Panc1 (cell line): ENCODE data around the gene ZBTB40. TPM values are rescaled to one million over a fixed set of nuclear protein-coding genes. Genes with fewer than 3 reads are reported as not detected.

Experiments
- ATAC-seq: fragments of 200-7000 bp; cut with Tn5 transposase; 2 replicates; pipeline ENCODE4 v1.9.1; 2020; ENCODE audit warnings: mild to moderate bottlenecking, moderate library complexity
- BruUV-seq: library from RNA; stranded (reverse); fragments of 400-500 nt; replicated peaks from 2 replicates; lab custom pipeline; 2021; lab: Mats Ljungman, UMichigan
- CTCF ChIA-PET: fragments of 300-600 bp; sonication (Branson Sonifier 250); formaldehyde crosslinking; loops from one replicate; lab custom pipeline; 2022; ENCODE audit warnings: antibody characterized with exemption; lab: Charles Lee
- POLR2A ChIA-PET: fragments of 300-600 bp; sonication (Branson Sonifier 250); formaldehyde crosslinking; loops from one replicate; lab custom pipeline; 2022; ENCODE audit warnings: antibody characterized with exemption; lab: Charles Lee
- DNase-seq: peaks from one replicate; pipeline ENCODE4 v3.0.0-alpha.2; 2010; ENCODE audit warnings: low read depth, low spot score
- H3K27ac ChIP-seq: 2 replicates; pipeline ENCODE4 v1.5.1; 2011; ENCODE audit warnings: mild to moderate bottlenecking, low read length, inconsistent platforms
- H3K27me3 ChIP-seq: fragments of 200-500 bp; sonication (Bioruptor generic); 2 replicates; pipeline ENCODE4 v1.6.0; 2014; ENCODE audit warnings: low read length, inconsistent platforms; ENCODE audit not compliant: control insufficient read depth, insufficient read depth
- H3K36me3 ChIP-seq: fragments of 200-500 bp; sonication (Bioruptor generic); 2 replicates; pipeline ENCODE4 v1.5.1; 2014; ENCODE audit warnings: inconsistent platforms, mild to moderate bottlenecking, low read length, moderate library complexity; ENCODE audit not compliant: control insufficient read depth, insufficient read depth
- H3K4me1 ChIP-seq: 2 replicates; pipeline ENCODE4 v1.5.1; 2011; ENCODE audit warnings: inconsistent platforms, mild to moderate bottlenecking, low read length, moderate library complexity; ENCODE audit not compliant: control insufficient read depth, insufficient read depth
- H3K4me3 ChIP-seq, 2 experiments: 2 replicates each; pipeline ENCODE4 v1.5.1; 2011 to 2012; ENCODE audit warnings: low read depth in 2 of 2, low read length in 2 of 2, mild to moderate bottlenecking in 2 of 2, inconsistent platforms in 1 of 2, moderate library complexity in 1 of 2
- H3K9me3 ChIP-seq: fragments of 200-500 bp; sonication (Bioruptor generic); 2 replicates; pipeline ENCODE4 v1.5.1; 2014; ENCODE audit warnings: low read depth, mild to moderate bottlenecking, inconsistent platforms, low read length, moderate library complexity; ENCODE audit not compliant: control insufficient read depth, insufficient read depth
- POLR2AphosphoS5 ChIP-seq: IDR thresholded peaks from 2 replicates; pipeline ENCODE4 v1.6.1; 2012; ENCODE audit warnings: mild to moderate bottlenecking, low read depth, low read length, moderate library complexity
- SIN3A ChIP-seq: IDR thresholded peaks from 2 replicates; pipeline ENCODE4 v1.6.1; 2012; ENCODE audit warnings: low read depth, mild to moderate bottlenecking, low read length, moderate library complexity, borderline replicate concordance; ENCODE audit not compliant: insufficient read depth
- TCF7L2 ChIP-seq: IDR thresholded peaks from 2 replicates; pipeline ENCODE4 v1.6.1; 2011; ENCODE audit warnings: mild to moderate bottlenecking, low read depth, low read length, inconsistent platforms
- in situ Hi-C: cut with HindIII; loops from 2 replicates; pipeline ENCODE4 v1.10.0; 2016; ENCODE audit warnings: low sequenced_read_pairs, low pct_unique_long_range_greater_than_20kb
- intact Hi-C: fragments of 100-400 bp; cut with micrococcal nuclease; formaldehyde crosslinking; loops from one replicate; pipeline ENCODE4 v1.10.0; 2022; ENCODE audit not compliant: unreplicated experiment
- total RNA-seq: library from RNA; stranded (reverse); gene quantifications from one replicate; pipeline ENCODE4 v1.2.1, GENCODE V29; 2021; ENCODE audit not compliant: unreplicated experiment
- TF ChIP-seq, protein P1 (sequence below), 2 experiments: IDR thresholded peaks; 2 replicates each; pipeline ENCODE4 v1.6.1; 2011 to 2012; ENCODE audit warnings: low read depth in 2 of 2, control low read depth in 1 of 2, low read length in 1 of 2, mild to moderate bottlenecking in 1 of 2, moderate library complexity in 1 of 2; ENCODE audit not compliant: insufficient read depth in 1 of 2
- TF ChIP-seq, protein P2 (sequence below): fragments of 450-650 bp; IDR thresholded peaks from 2 replicates; pipeline ENCODE4 v1.5.1; 2017; ENCODE audit warnings: mild to moderate bottlenecking

ZBTB40 gene
- total RNA-seq, 1 experiment from 2014 or later, result 24.3 TPM

DNA sequence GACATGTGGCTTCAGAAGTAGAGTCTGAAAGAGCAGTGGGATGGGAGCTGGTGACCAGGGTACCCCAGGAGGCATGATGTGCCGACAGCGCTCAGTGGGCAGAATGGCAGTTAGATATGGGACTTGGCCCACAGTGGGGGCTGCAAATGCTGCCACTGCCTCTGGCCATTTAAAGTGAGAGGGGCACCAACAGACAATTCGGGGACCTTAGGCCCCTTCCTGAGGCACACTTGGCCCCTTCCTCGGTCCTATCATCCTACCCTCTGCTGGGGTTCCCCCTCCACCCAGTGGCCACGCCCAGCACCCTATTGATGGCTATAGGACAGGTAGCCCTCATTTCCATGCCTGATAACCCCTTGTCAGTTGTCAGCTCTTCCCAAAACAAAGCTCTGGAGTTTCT lies 75.0 kb downstream of the ZBTB40 start:
- intact Hi-C loops, result loop anchor here (5.0 kb wide), 1 partner anchor 116 kb away; the partner anchor contains the start of gene C1QC
- Histone ChIP-seq H3K9me3 (no peaks in the 10 kb centered on the region), H3K27ac (no peak overlapping the region), H3K4me3 (no peak overlapping the region), H3K4me1 (no peaks in the 10 kb centered on the region), H3K27me3 (no peaks in the 10 kb centered on the region), H3K36me3 (peaks cover 7% of the 10 kb centered on the region; the same call in 1 of the 2 replicates)
- ATAC-seq, result no peak
- DNase-seq, result no peak
- in situ Hi-C loops, result no loop called here
- CTCF ChIA-PET, result interaction anchor here (1.0 kb wide), 1 partner anchor 128 kb away, joined by 3 read pairs; no protein-coding TSS in a partner anchor
- BruUV-seq, result no TSS peak
- POLR2A ChIA-PET, result no interaction called here
- TF ChIP-seq, protein P1, sequence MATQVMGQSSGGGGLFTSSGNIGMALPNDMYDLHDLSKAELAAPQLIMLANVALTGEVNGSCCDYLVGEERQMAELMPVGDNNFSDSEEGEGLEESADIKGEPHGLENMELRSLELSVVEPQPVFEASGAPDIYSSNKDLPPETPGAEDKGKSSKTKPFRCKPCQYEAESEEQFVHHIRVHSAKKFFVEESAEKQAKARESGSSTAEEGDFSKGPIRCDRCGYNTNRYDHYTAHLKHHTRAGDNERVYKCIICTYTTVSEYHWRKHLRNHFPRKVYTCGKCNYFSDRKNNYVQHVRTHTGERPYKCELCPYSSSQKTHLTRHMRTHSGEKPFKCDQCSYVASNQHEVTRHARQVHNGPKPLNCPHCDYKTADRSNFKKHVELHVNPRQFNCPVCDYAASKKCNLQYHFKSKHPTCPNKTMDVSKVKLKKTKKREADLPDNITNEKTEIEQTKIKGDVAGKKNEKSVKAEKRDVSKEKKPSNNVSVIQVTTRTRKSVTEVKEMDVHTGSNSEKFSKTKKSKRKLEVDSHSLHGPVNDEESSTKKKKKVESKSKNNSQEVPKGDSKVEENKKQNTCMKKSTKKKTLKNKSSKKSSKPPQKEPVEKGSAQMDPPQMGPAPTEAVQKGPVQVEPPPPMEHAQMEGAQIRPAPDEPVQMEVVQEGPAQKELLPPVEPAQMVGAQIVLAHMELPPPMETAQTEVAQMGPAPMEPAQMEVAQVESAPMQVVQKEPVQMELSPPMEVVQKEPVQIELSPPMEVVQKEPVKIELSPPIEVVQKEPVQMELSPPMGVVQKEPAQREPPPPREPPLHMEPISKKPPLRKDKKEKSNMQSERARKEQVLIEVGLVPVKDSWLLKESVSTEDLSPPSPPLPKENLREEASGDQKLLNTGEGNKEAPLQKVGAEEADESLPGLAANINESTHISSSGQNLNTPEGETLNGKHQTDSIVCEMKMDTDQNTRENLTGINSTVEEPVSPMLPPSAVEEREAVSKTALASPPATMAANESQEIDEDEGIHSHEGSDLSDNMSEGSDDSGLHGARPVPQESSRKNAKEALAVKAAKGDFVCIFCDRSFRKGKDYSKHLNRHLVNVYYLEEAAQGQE (IDR thresholded peaks at IDR 0.05; ENCODE audit: insufficient read depth in 1 of 2, low read depth in 2 of 2, low read length in 1 of 2), result no peak

DNA sequence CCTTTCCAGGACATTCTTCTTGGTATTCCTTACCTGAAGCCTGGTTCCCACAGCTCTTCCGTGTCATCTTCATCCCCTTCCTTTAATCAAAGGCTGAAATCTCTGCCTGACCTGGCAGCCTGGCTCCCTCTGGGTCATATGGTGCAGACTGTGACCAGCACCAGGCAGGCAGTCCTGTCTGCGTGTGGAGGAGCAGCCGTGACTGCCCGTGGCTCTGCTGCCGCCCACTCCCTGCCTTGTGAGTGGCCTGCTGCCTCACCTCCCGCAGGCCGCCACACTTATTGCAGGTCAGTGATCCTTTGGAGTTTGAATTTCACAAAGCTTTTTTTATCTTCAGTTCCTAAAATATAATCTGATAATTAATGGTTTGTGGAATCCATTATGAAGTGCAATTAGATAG lies 75.5 kb downstream of the ZBTB40 start:
- no peaks in the 10 kb centered on the region for H3K4me1 ChIP-seq
- H3K27me3 ChIP-seq, result no peaks in the 10 kb centered on the region
- TF ChIP-seq SIN3A, result no peak
- TF ChIP-seq, protein P2, sequence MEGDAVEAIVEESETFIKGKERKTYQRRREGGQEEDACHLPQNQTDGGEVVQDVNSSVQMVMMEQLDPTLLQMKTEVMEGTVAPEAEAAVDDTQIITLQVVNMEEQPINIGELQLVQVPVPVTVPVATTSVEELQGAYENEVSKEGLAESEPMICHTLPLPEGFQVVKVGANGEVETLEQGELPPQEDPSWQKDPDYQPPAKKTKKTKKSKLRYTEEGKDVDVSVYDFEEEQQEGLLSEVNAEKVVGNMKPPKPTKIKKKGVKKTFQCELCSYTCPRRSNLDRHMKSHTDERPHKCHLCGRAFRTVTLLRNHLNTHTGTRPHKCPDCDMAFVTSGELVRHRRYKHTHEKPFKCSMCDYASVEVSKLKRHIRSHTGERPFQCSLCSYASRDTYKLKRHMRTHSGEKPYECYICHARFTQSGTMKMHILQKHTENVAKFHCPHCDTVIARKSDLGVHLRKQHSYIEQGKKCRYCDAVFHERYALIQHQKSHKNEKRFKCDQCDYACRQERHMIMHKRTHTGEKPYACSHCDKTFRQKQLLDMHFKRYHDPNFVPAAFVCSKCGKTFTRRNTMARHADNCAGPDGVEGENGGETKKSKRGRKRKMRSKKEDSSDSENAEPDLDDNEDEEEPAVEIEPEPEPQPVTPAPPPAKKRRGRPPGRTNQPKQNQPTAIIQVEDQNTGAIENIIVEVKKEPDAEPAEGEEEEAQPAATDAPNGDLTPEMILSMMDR, result no peak
- TF ChIP-seq, protein P1 (IDR thresholded peaks at IDR 0.05; ENCODE audit: insufficient read depth in 1 of 2, low read depth in 2 of 2, low read length in 1 of 2), result no peak
- no peak for TF ChIP-seq POLR2AphosphoS5
- TF ChIP-seq TCF7L2, result no peak
- in situ Hi-C loops (no loop called here), intact Hi-C loops (loop anchor here (5.0 kb wide), 1 partner anchor 115 kb away; the partner anchor contains the start of gene C1QC)
- no peak overlapping the region for H3K4me3 ChIP-seq
- no peaks in the 10 kb centered on the region for H3K9me3 ChIP-seq
- H3K36me3 ChIP-seq, result peaks cover 7% of the 10 kb centered on the region; the same call in 1 of the 2 replicates
- H3K27ac ChIP-seq, result no peak overlapping the region
- no peak for DNase-seq
- no TSS peak for BruUV-seq
- ATAC-seq, result no peak
- ChIA-PET POLR2A (no interaction called here), CTCF (interaction anchor here (1.0 kb wide), 1 partner anchor 128 kb away, joined by 3 read pairs; no protein-coding TSS in a partner anchor)
